Measurements from ENCODE around the gene LRRC39.

The LRRC39 gene

GRCh38 chr1:100147875-100148274 is 30.2 kb downstream of the LRRC39 start:
- no peak for DNase-seq (ENCODE audit: low spot score)

- DNase-seq (ENCODE audit: low spot score), result no peak
Observed at GRCh38 chr1:100146958-100147357, 31.1 kb downstream of the LRRC39 start.

GRCh38 chr1:100145116-100145515 is 32.9 kb downstream of the LRRC39 start:
- DNase-seq (ENCODE audit: low spot score), result no peak

GRCh38 chr1:100142343-100142742 is 35.7 kb downstream of the LRRC39 start:
- no peak for DNase-seq (ENCODE audit: low spot score)

GRCh38 chr1:100141192-100141591 is 36.9 kb downstream of the LRRC39 start:
- no peak for DNase-seq (ENCODE audit: low spot score)

- no peak for DNase-seq (ENCODE audit: low spot score)
Observed at GRCh38 chr1:100137602-100138001, 40.5 kb downstream of the LRRC39 start.

GRCh38 chr1:100134872-100135271 is 43.2 kb downstream of the LRRC39 start:
- no peak for DNase-seq (ENCODE audit: low spot score)

- DNase-seq (ENCODE audit: low spot score), result peak; percentile 96
Observed at GRCh38 chr1:100132566-100133477, 45.2 kb downstream of the LRRC39 start, which contains the start of the genes SASS6 and TRMT13. TSS of gene SASS6 (minus strand) at chr1:100132930. CDS start at chr1:100132814, 116 bp downstream. TSS of gene TRMT13 (plus strand) at chr1:100133163. CDS start at chr1:100133169, 6 bp downstream.

- no peak for DNase-seq (ENCODE audit: low spot score)
Observed at GRCh38 chr1:100131623-100132022, 46.4 kb downstream of the LRRC39 start.

- no peak for DNase-seq (ENCODE audit: low spot score)
Observed at GRCh38 chr1:100130552-100131077, 47.4 kb downstream of the LRRC39 start.

GRCh38 chr1:100127226-100127625 is 50.8 kb downstream of the LRRC39 start:
- no peak for DNase-seq (ENCODE audit: low spot score)

GRCh38 chr1:100122177-100122576 is 55.9 kb downstream of the LRRC39 start:
- peak; percentile 40 for DNase-seq (ENCODE audit: low spot score)

- no peak for DNase-seq (ENCODE audit: low spot score)
Observed at GRCh38 chr1:100115524-100115923, 62.5 kb downstream of the LRRC39 start.

GRCh38 chr1:100109554-100110066 is 68.4 kb downstream of the LRRC39 start:
- no peak for DNase-seq (ENCODE audit: low spot score)

GRCh38 chr1:100107696-100108095 is 70.4 kb downstream of the LRRC39 start:
- no peak for DNase-seq (ENCODE audit: low spot score)

GRCh38 chr1:100101564-100101963 is 76.5 kb downstream of the LRRC39 start:
- DNase-seq (ENCODE audit: low spot score), result no peak

- DNase-seq (ENCODE audit: low spot score), result peak; percentile 60
Observed at GRCh38 chr1:100100202-100100601, 77.9 kb downstream of the LRRC39 start.

Measured in AG20443 (cell line).